GM12873 (cell line): ENCODE measurements around the gene TSHZ3.

Experiments used
- TF ChIP-seq, protein P1 (sequence below): IDR thresholded peaks from 2 replicates; pipeline ENCODE4 v1.5.1; 2012; ENCODE audit warnings: low read depth, mild to moderate bottlenecking, moderate library complexity, low read length, control low read depth; ENCODE audit not compliant: insufficient read depth; ENCODE audit errors: missing control alignments

TSHZ3 gene

DNA sequence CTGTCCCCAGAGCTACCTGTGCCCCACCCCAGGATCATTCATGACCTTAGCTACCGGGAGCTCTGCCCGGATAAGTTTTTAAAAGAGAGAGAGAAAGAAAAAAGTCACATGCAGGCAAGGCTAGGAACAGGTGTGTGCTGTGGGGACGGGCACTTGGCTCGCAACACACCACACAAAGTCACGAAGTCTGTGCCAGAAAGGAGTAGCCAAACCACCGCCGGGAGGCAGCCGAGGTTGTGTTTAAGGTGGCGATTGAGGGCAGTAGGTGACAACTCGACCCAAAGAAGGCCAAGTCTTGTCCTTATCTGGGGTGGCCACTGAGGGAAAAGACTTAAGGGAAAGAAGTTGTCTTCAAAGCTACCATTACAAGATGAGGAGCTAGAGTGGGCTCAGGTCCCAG lies 4.6 kb upstream of the TSHZ3 start:
- TF ChIP-seq, protein P1, sequence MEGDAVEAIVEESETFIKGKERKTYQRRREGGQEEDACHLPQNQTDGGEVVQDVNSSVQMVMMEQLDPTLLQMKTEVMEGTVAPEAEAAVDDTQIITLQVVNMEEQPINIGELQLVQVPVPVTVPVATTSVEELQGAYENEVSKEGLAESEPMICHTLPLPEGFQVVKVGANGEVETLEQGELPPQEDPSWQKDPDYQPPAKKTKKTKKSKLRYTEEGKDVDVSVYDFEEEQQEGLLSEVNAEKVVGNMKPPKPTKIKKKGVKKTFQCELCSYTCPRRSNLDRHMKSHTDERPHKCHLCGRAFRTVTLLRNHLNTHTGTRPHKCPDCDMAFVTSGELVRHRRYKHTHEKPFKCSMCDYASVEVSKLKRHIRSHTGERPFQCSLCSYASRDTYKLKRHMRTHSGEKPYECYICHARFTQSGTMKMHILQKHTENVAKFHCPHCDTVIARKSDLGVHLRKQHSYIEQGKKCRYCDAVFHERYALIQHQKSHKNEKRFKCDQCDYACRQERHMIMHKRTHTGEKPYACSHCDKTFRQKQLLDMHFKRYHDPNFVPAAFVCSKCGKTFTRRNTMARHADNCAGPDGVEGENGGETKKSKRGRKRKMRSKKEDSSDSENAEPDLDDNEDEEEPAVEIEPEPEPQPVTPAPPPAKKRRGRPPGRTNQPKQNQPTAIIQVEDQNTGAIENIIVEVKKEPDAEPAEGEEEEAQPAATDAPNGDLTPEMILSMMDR = no peak

DNA sequence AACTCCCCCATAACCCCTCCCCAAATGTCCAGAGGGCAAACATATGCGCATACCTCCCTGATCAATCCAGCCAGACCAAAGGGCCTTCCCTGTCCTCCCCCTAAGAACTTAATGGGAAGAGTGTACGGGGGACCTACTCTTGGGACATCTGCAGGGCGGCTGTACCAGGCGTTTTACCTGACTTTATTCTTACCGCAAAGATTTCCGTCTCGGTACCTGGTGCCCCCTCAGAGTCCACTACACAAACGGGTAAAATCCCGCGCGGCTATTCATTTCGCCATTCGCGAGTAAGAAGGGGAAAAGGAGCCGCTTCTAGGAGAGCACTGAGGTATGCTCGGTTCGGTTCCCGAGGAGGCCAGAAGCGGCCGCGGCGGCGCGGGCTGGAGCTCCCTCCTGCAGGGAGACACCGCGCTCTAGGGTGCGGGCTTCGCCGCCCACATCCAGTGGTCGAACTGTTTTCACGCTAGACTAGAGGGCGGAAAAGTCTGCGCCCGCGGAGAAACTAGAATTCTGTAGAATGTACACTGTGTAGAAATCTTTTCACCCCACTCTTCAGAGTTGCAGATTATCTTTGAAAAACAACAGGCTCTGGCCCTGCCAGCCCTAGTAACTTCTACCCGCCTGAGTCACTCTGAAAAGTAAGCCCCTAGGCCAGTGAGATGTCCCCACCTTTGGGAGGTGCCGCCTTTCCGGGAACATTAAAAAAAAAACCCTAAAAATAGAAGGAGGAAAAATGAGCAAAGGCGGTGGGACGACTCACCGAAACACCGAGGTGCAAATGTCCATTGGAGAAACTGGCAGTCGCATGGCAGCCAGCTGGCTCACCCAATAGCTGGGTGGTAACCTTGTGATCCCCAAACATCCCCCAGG lies 3.8 kb upstream of the TSHZ3 start:
- TF ChIP-seq, protein P1 = no peak

DNA sequence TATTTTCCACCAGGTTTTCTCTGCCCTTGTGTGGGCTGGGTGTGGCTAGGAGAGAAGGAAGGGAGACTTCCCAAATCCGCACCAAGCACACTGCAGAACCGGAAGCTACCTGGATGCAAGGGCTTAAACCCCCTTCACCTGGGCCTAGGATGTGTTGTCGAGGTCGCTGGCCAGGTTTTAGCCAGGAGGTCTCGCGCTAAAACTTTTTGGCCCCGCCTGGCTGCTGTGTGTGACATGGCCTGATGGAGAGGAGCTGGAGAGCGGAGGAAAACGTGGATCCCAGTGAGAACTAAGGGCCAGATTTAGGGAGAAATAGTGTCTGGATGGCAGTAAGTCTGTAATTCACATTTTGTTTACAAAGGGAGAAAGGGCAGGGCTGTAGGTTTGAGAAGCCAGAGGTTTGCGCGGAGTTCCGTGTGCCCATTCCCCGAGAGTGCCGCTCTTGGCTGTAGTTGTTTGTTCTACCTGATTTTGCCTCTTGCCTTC lies 3.1 kb upstream of the TSHZ3 start:
- TF ChIP-seq, protein P1 = no peak

DNA sequence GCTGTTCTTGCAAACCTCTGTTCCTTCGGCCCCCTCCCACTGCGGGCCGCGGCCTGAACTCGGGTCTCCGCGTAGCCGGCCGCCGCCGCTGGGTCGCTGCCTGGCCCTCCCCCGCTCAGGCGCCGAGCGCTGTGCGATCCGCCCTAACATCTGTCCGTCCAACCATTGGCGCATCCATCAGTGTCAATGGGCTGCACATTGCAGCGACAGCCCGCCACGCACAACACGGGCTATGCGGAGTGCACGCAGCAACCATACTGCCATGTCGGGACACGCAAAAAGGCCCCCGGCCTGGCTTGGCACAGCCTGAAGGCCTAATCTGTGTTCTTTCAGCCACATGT lies 2.6 kb upstream of the TSHZ3 start:
- TF ChIP-seq, protein P1 = no peak

DNA sequence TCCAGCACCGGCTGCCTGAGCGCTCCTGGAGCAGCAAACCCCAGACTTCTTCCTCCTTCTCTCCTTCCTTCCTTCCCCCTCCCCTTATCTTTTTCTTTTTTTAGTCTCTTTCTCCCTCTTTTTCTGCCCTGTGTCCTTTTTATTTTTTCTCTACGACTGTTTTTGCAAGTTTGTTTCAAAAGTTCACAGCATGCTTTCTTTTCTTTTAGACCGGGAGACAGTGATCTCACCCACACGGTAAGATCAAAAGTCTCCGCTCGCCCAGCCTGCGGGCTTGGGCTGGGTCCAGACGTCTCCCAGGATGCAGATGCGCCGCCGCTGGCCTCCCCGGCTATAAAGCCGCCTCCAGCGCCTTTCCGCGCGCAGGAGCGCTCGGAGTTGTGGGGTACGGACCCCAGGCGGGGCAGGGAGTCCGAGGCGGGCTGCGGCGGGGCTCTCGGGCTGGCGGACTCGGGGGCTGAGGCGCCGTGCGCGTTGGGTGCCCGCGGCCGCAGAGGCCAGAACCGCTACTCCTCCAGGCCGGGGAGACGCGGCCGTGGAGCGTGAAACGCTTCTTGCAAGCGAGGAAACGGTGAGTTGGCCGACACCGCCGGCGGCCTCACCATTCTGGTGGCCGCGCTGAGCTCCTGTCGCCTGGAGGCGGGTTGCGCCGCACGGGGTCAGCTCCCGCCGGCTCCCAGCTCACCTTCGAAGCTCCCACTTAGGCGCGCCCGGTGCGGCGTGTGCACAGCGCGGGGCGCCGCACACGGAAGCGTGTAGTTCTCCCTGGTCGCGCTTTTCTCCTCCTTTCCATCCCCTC lies 2.0 kb upstream of the TSHZ3 start:
- TF ChIP-seq, protein P1 = no peak

DNA sequence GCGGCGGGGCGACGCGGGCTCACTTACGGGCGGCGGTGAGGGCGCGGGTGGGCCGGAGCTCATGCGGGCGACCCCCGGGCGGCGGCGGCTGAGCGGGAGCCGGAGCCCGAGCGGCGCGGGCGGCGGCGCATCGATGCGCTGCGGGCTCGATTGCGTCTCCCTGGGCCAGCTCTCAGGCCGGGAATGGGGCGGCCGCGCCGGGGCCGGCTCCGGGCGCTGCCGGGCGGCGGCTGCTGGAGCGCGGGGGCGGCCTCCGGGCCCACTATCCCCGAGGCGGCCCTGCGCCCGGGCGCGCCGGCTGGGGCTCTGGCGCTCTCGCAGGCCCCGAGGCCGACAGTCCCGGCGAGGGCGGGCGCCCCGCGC lies 1.4 kb upstream of the TSHZ3 start:
- TF ChIP-seq, protein P1 = no peak

DNA sequence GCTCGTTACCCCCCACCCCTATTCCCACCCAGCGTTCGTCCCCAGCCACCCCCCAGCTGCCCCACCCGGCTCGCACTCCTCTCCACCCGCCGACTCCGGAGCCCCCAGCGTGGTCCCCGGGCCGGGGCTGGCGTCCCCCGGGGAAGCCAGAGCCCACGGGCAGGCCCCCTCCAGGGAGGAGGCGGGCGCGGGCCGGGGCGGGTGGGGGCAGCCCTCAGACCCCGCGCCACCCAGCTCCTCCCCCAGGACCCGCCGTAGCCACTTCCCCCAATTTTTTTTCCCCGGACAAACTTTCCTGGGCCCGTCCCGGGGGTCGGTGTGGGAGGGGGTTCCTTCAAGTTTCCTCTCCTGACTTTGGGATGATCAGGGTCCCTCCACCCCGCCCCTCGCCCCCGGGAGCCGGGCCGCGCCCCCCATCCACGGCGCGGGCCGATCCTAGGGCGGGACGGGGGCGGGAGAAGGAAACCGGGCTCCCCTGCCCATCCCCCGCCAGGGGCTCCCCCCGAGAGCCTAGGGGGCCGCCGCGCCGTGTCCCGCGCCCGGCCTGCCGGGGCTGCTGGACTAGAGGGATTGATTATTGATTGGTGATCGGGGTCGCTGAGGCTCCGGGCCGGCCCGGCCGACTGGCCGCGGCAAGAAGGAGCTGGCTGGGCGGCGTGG lies 927 bp upstream of the TSHZ3 start:
- TF ChIP-seq, protein P1 = no peak
